COLO668 (cell line): Measurements from ENCODE around the gene PRKG1.
"Not testable (repeated sequence)": the region's sequence is repeated elsewhere in the genome, so short reads cannot be mapped to it uniquely, and the experiment has no call there.

Experiments
- DNase-seq: peaks from one replicate; lab custom pipeline; 2025; ENCODE audit not compliant: unreplicated experiment; lab: John Stamatoyannopoulos, UW

The PRKG1 gene

GRCh38 chr10:51112013-51112412 is 37.7 kb downstream of the PRKG1 start:
- no peak for DNase-seq

GRCh38 chr10:51113007-51113406 is 38.7 kb downstream of the PRKG1 start:
- no peak for DNase-seq

GRCh38 chr10:51117053-51117660 is 42.9 kb downstream of the PRKG1 start:
- no peak for DNase-seq

GRCh38 chr10:51117794-51118193 is 43.5 kb downstream of the PRKG1 start:
- DNase-seq = no peak

GRCh38 chr10:51119441-51119840 is 45.2 kb downstream of the PRKG1 start:
- DNase-seq = no peak

- DNase-seq = no peak
Measured at GRCh38 chr10:51121861-51122260, 47.6 kb downstream of the PRKG1 start.

GRCh38 chr10:51124852-51125251 is 50.6 kb downstream of the PRKG1 start:
- DNase-seq = no peak

- DNase-seq = no peak
Measured at GRCh38 chr10:51125518-51125917, 51.2 kb downstream of the PRKG1 start.

- no peak for DNase-seq
Measured at GRCh38 chr10:51129946-51130544, 55.8 kb downstream of the PRKG1 start.

- DNase-seq = no peak
Measured at GRCh38 chr10:51137756-51138529, 63.7 kb downstream of the PRKG1 start.

GRCh38 chr10:51139176-51139575 is 64.9 kb downstream of the PRKG1 start:
- no peak for DNase-seq

GRCh38 chr10:51141010-51141409 is 66.7 kb downstream of the PRKG1 start:
- no peak for DNase-seq

GRCh38 chr10:51144161-51144781 is 70.0 kb downstream of the PRKG1 start:
- DNase-seq = no peak

- no peak for DNase-seq
Measured at GRCh38 chr10:51145375-51145774, 71.1 kb downstream of the PRKG1 start.

- DNase-seq = no peak
Measured at GRCh38 chr10:51147644-51148399, 73.5 kb downstream of the PRKG1 start.

GRCh38 chr10:51156926-51157325 is 82.6 kb downstream of the PRKG1 start:
- DNase-seq = no peak

GRCh38 chr10:51158832-51159231 is 84.5 kb downstream of the PRKG1 start:
- no peak for DNase-seq

GRCh38 chr10:51159841-51160240 is 85.6 kb downstream of the PRKG1 start:
- DNase-seq = no peak

- no peak for DNase-seq
Measured at GRCh38 chr10:51162002-51162401, 87.7 kb downstream of the PRKG1 start.

GRCh38 chr10:51163380-51164049 is 89.2 kb downstream of the PRKG1 start:
- DNase-seq = not testable (repeated sequence)
